GM12891 (cell line): ENCODE data around the gene ALPK3.

Source experiments
- POLR2A ChIP-seq: IDR thresholded peaks from 2 replicates; pipeline ENCODE4 v1.6.1; 2011; ENCODE audit warnings: low read depth, low read length, control low read depth
- TAF1 ChIP-seq: IDR thresholded peaks from 2 replicates; pipeline ENCODE4 v1.6.1; 2011; ENCODE audit warnings: low read depth, low read length, control low read depth

DNA sequence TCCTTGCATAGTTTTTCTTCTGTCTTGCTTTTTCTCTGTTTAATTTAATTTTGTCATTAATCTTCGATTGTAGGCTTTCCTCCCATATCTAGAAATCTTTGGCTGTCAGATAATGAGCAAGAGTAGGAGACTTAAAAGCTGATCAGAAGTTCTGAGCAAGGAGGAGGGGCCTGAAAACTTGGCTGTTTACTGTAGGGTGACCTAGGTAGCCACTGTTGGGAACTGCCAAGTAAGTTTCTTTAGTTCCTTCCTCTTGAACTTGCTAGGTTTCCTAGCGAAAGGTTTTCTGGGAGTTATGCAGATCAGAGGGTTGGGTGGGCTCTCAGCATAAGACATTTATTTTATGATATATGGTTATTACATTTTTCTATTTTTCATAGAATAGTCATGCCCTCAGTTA is 14.5 kb downstream of the ALPK3 start:
- TF ChIP-seq POLR2A (no peak), TAF1 (no peak)
